Psoas muscle (tissue), 8 donors: Measurements from ENCODE around the gene LGR6. TPM values are rescaled to one million over a fixed set of nuclear protein-coding genes. Genes with fewer than 3 reads are reported as not detected.

Experiments
- ATAC-seq, 4 donors: fragments of 200-7000 bp; cut with Tn5 transposase; one replicate each; pipeline ENCODE4 v1.9.1; 2020; ENCODE audit warnings: moderate library complexity in 3 of 4, mild to moderate bottlenecking in 2 of 4
- DNase-seq, 2 donors: peaks; one replicate each; pipeline ENCODE4 v3.0.0-alpha.2; 2020
- H3K27ac ChIP-seq: fragments of 200-600 bp; one replicate; pipeline ENCODE4 v1.8.0; 2022
- H3K27me3 ChIP-seq, 3 donors: fragments of 200-600 bp in 1 of 3; one replicate each; pipeline versions ENCODE4 v1.6.1 to v1.8.0; 2013 to 2022; ENCODE audit warnings: low read length in 2 of 3, mild to moderate bottlenecking in 2 of 3, moderate library complexity in 1 of 3; ENCODE audit not compliant: insufficient read depth in 3 of 3
- H3K36me3 ChIP-seq, 2 donors: fragments of 200-600 bp in 1 of 2; one replicate each; pipeline versions ENCODE4 v1.6.1 to v1.8.0; 2013 to 2022; ENCODE audit warnings: low read depth in 1 of 2, mild to moderate bottlenecking in 1 of 2, moderate library complexity in 1 of 2; ENCODE audit not compliant: insufficient read depth in 1 of 2
- H3K4me1 ChIP-seq: fragments of 200-600 bp; one replicate; pipeline ENCODE4 v1.8.0; 2022
- H3K4me3 ChIP-seq: fragments of 200-600 bp; one replicate; pipeline ENCODE4 v1.8.0; 2022; ENCODE audit warnings: mild to moderate bottlenecking
- H3K9me3 ChIP-seq: fragments of 200-600 bp; one replicate; pipeline ENCODE4 v1.8.0; 2022
- WGBS, 3 donors: extraction: QIAGEN DNeasy Blood & Tissue Kit; methylation state at CpG; one replicate each; pipeline versions ENCODE4 v1.1.6 to v1.1.7; 2013; 5-methylcytosine and 5-hydroxymethylcytosine counted together
- intact Hi-C, 2 donors: fragments of 100-400 bp; cut with DNase I; formaldehyde crosslinking; loops; one replicate each; pipeline versions ENCODE4 v1.11.0 to v1.14.2; 2022
- polyA plus RNA-seq, 3 donors: library from polyadenylated mRNA; stranded (reverse); fragments of 200-250 nt; gene quantifications; one replicate each; pipeline ENCODE4 v1.2.3, GENCODE V29; 2013
- total RNA-seq, 4 donors: library from RNA; stranded (reverse); fragmentation: NEBNext Ultra II Directional in 2 of 4; extraction: Animal tissue kit (Norgen Biotek cat#: 25700) in 2 of 4; gene quantifications; one replicate each; pipeline versions ENCODE4 v1.2.1 to v1.2.4, GENCODE V29; 2021 to 2023
- TF ChIP-seq, protein P1 (sequence below): fragments of 200-600 bp; IDR thresholded peaks from one replicate; pipeline ENCODE4 v1.8.0; 2022; ENCODE audit warnings: antibody characterized with exemption
- donor health status: healthy with polysubstance abuse.
- donor health status: DM: no; HTN: no; CAD: no; lungs with moderate emphysema.
- donor health status: Bipolar disorder and iron deficiency.
- donor health status: healthy.
- donor health status: DM: yes; HTN: yes; CAD: no.
- donor health status: DM: no; HTN: no; CAD: no.
- donor health status: DM: no; HTN: no; CAD: no.
- donor health status: DM: yes; HTN: yes; CAD: no.

The LGR6 gene
- total and polyA plus RNA-seq, 7 donors: 0.12 to 0.20 (median 0.16) TPM; not detected in 3

- ATAC-seq (peak in 1 of 4 donors; percentile 42), DNase-seq (no peak)
- 58 to 69% (median 67%) methylated on average over 4 of the region's 4 CpGs for WGBS, 3 donors
- Histone ChIP-seq H3K27me3 (no peaks in the 10 kb centered on the region), H3K9me3 (no peaks in the 10 kb centered on the region), H3K27ac (no peak overlapping the region), H3K4me1 (peaks cover 14% of the 10 kb centered on the region), H3K36me3 (no peaks in the 10 kb centered on the region), H3K4me3 (no peak overlapping the region)
- TF ChIP-seq, protein P1, sequence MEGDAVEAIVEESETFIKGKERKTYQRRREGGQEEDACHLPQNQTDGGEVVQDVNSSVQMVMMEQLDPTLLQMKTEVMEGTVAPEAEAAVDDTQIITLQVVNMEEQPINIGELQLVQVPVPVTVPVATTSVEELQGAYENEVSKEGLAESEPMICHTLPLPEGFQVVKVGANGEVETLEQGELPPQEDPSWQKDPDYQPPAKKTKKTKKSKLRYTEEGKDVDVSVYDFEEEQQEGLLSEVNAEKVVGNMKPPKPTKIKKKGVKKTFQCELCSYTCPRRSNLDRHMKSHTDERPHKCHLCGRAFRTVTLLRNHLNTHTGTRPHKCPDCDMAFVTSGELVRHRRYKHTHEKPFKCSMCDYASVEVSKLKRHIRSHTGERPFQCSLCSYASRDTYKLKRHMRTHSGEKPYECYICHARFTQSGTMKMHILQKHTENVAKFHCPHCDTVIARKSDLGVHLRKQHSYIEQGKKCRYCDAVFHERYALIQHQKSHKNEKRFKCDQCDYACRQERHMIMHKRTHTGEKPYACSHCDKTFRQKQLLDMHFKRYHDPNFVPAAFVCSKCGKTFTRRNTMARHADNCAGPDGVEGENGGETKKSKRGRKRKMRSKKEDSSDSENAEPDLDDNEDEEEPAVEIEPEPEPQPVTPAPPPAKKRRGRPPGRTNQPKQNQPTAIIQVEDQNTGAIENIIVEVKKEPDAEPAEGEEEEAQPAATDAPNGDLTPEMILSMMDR: no peak
- intact Hi-C loops: no loop called here
These were observed 90.4 kb downstream of the LGR6 start for GRCh38 chr1:202283991-202284390.

GRCh38 chr1:202285908-202286307, 92.3 kb downstream of the LGR6 start:
- no peak overlapping the region for H3K4me3 ChIP-seq
- intact Hi-C loops: no loop called here
- 85 to 95% (median 95%) methylated on average over 3 of the region's 3 CpGs for WGBS, 3 donors
- TF ChIP-seq, protein P1: no peak
- H3K36me3 ChIP-seq: no peaks in the 10 kb centered on the region
- H3K27me3 ChIP-seq: no peaks in the 10 kb centered on the region
- DNase-seq (no peak), ATAC-seq (no peak)
- no peak overlapping the region for H3K27ac ChIP-seq
- H3K4me1 ChIP-seq: peaks cover 14% of the 10 kb centered on the region
- H3K9me3 ChIP-seq: no peaks in the 10 kb centered on the region

DNA sequence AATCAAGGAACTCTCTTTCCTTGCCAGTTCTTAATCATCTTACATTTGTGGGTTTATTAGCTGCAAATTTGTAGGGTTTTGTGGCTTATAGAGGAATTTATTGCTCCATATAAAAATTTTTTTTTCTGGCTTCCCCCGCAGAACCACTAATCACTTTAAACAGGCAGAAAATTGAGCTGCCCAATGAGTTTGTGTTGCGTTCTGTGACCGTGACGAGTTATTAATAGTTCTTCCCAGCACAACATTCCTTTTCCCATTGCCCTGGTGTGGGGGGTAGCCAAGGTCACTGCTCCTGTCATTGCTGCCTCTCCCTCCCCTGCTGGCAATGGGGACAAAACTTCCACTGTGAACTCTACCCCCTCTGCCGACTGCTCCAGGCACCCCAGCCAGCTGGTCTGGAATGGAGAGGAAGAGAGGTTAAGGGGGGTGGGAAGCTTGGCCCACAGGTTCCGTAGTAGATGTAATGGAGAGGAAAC, 93.1 kb downstream of the LGR6 start:
- no peaks in the 10 kb centered on the region for H3K36me3 ChIP-seq
- H3K27me3 ChIP-seq: no peaks in the 10 kb centered on the region
- DNase-seq (peak in 1 of 2 donors; percentile 57), ATAC-seq (peak; percentile 63 to 86 (median 78))
- WGBS, 3 donors: 12 to 16% (median 14%) methylated on average over 6 of the region's 6 CpGs
- TF ChIP-seq, protein P1: no peak
- H3K27ac ChIP-seq: peak overlapping the region; percentile 27
- H3K9me3 ChIP-seq: no peaks in the 10 kb centered on the region
- no peak overlapping the region for H3K4me3 ChIP-seq
- intact Hi-C loops: no loop called here
- peaks cover 14% of the 10 kb centered on the region for H3K4me1 ChIP-seq

GRCh38 chr1:202287196-202287595, 93.6 kb downstream of the LGR6 start:
- no peak overlapping the region for H3K4me3 ChIP-seq
- no peaks in the 10 kb centered on the region for H3K36me3 ChIP-seq
- DNase-seq (no peak), ATAC-seq (no peak)
- H3K4me1 ChIP-seq: peaks cover 14% of the 10 kb centered on the region
- 84 to 89% (median 85%) methylated on average over 1 of the region's 1 CpG for WGBS, 3 donors
- TF ChIP-seq, protein P1: no peak
- no peaks in the 10 kb centered on the region for H3K27me3 ChIP-seq
- H3K27ac ChIP-seq: peak overlapping the region; percentile 27
- intact Hi-C loops: no loop called here
- no peaks in the 10 kb centered on the region for H3K9me3 ChIP-seq

- no peaks in the 10 kb centered on the region for H3K9me3 ChIP-seq
- H3K27me3 ChIP-seq: no peaks in the 10 kb centered on the region
- no peaks in the 10 kb centered on the region for H3K36me3 ChIP-seq
- H3K4me3 ChIP-seq: no peak overlapping the region
- WGBS, 3 donors: 84 to 95% (median 94%) methylated on average over 3 of the region's 3 CpGs
- H3K27ac ChIP-seq: no peak overlapping the region
- TF ChIP-seq, protein P1: no peak
- intact Hi-C loops: no loop called here
- no peak for DNase-seq
- peaks cover 14% of the 10 kb centered on the region for H3K4me1 ChIP-seq
- ATAC-seq: no peak
These were observed 94.6 kb downstream of the LGR6 start for GRCh38 chr1:202288177-202288576.
